CD14-positive monocyte (primary cell): ENCODE results near the gene KIF21A. TPM values are rescaled to one million over a fixed set of nuclear protein-coding genes. Genes with fewer than 3 reads are reported as not detected.

Experiments
- DNase-seq, 3 donors: peaks; one replicate each; pipeline ENCODE4 v3.0.0-alpha.2; 2011 to 2022
- H2AFZ ChIP-seq: 2 replicates; pipeline ENCODE4 v1.6.0; 2012; ENCODE audit warnings: mild to moderate bottlenecking, low read depth, low read length, inconsistent platforms; ENCODE audit not compliant: insufficient read depth, poor library complexity, severe bottlenecking
- H3K27ac ChIP-seq, 2 donors: 1 replicate in 1 of 2; 2 replicates in 1 of 2; pipeline ENCODE4 v1.5.1; 2012 to 2013; ENCODE audit warnings: low read length in 2 of 2, control low read depth in 1 of 2, inconsistent platforms in 1 of 2, low read depth in 1 of 2, mild to moderate bottlenecking in 1 of 2
- H3K27me3 ChIP-seq, 2 donors: one replicate each; pipeline versions ENCODE4 v1.6.0 to v1.6.1; 2011 to 2013; ENCODE audit warnings: low read length in 2 of 2; ENCODE audit not compliant: control insufficient read depth in 2 of 2, insufficient read depth in 2 of 2
- H3K36me3 ChIP-seq, 2 donors: replicated peaks in 1 of 2; 1 replicate in 1 of 2; 2 replicates in 1 of 2; pipeline versions ENCODE4 v1.5.1 to v1.6.1; 2012 to 2013; ENCODE audit warnings: low read length in 2 of 2, control low read depth in 1 of 2, inconsistent platforms in 1 of 2, mild to moderate bottlenecking in 1 of 2; ENCODE audit not compliant: insufficient read depth in 2 of 2, control insufficient read depth in 1 of 2
- H3K4me1 ChIP-seq, 2 donors: 1 replicate in 1 of 2; 2 replicates in 1 of 2; pipeline versions ENCODE4 v1.5.1 to v1.6.1; 2012 to 2013; ENCODE audit warnings: low read length in 2 of 2, control low read depth in 1 of 2, inconsistent platforms in 1 of 2, mild to moderate bottlenecking in 1 of 2, moderate library complexity in 1 of 2; ENCODE audit not compliant: insufficient read depth in 2 of 2, control insufficient read depth in 1 of 2
- H3K4me2 ChIP-seq: replicated peaks from 2 replicates; pipeline ENCODE3; 2012; ENCODE audit warnings: low read length, moderate library complexity, mild to moderate bottlenecking; ENCODE audit not compliant: poor library complexity, severe bottlenecking; ENCODE audit errors: extremely low read depth
- H3K4me3 ChIP-seq, 3 experiments: fragments of 200-600 bp in 1 of 3; sonication (generic) in 1 of 3; replicated peaks in 1 of 3; 1 replicate in 2 of 3; 2 replicates in 1 of 3; pipeline ENCODE4 v1.5.1; 2011 to 2013; ENCODE audit warnings: low read length in 3 of 3, mild to moderate bottlenecking in 3 of 3, control low read depth in 2 of 3, low read depth in 2 of 3, inconsistent platforms in 1 of 3, moderate library complexity in 1 of 3
- H3K79me2 ChIP-seq: 2 replicates; pipeline ENCODE4 v1.6.0; 2012; ENCODE audit warnings: mild to moderate bottlenecking, control low read depth, inconsistent platforms, low read length, moderate library complexity; ENCODE audit not compliant: insufficient read depth
- H3K9ac ChIP-seq: 2 replicates; pipeline ENCODE4 v1.6.0; 2017; ENCODE audit warnings: low read length, mild to moderate bottlenecking; ENCODE audit not compliant: insufficient read depth, poor library complexity, severe bottlenecking
- H3K9me3 ChIP-seq, 2 donors: replicated peaks in 1 of 2; 1 replicate in 1 of 2; 2 replicates in 1 of 2; pipeline versions ENCODE4 v1.5.1 to v1.6.1; 2012 to 2013; ENCODE audit warnings: low read length in 2 of 2, control low read depth in 1 of 2; ENCODE audit not compliant: control insufficient read depth in 1 of 2, insufficient read depth in 1 of 2
- H4K20me1 ChIP-seq: 2 replicates; pipeline ENCODE4 v1.6.0; 2012; ENCODE audit warnings: mild to moderate bottlenecking, low read length, control low read depth, moderate library complexity; ENCODE audit not compliant: insufficient read depth
- H3K27ac Mint-ChIP-seq, 7 donors: one replicate each; pipeline ENCODE4 v1.8.0; 2020; ENCODE audit warnings: mild to moderate bottlenecking in 7 of 7, mixed read lengths in 7 of 7, moderate library complexity in 6 of 7, inconsistent platforms in 2 of 7
- H3K27me3 Mint-ChIP-seq, 3 donors: one replicate each; pipeline ENCODE4 v1.8.0; 2021 to 2022; ENCODE audit warnings: low read depth in 3 of 3, mild to moderate bottlenecking in 3 of 3, mixed read lengths in 3 of 3, moderate library complexity in 3 of 3, inconsistent platforms in 1 of 3
- H3K36me3 Mint-ChIP-seq, 2 donors: one replicate each; pipeline ENCODE4 v1.8.0; 2020; ENCODE audit warnings: mixed read lengths in 2 of 2, inconsistent platforms in 1 of 2, mild to moderate bottlenecking in 1 of 2
- H3K4me1 Mint-ChIP-seq: one replicate; pipeline ENCODE4 v1.8.0; 2020; ENCODE audit warnings: mild to moderate bottlenecking, mixed read lengths
- H3K4me3 Mint-ChIP-seq, 2 donors: one replicate each; pipeline ENCODE4 v1.8.0; 2020; ENCODE audit warnings: mild to moderate bottlenecking in 2 of 2, mixed read lengths in 2 of 2, moderate library complexity in 1 of 2
- H3K9me3 Mint-ChIP-seq, 7 donors: one replicate each; pipeline ENCODE4 v1.8.0; 2020 to 2022; ENCODE audit warnings: mixed read lengths in 7 of 7, mild to moderate bottlenecking in 6 of 7, moderate library complexity in 6 of 7, inconsistent platforms in 2 of 7
- WGBS: methylation state at CpG from one replicate; pipeline ENCODE4 v1.1.5; 2013; ENCODE audit warnings: missing lambda C conversion rate; ENCODE audit not compliant: insufficient coverage; 5-methylcytosine and 5-hydroxymethylcytosine counted together
- intact Hi-C, 2 donors: fragments of 100-400 bp; cut with micrococcal nuclease; formaldehyde crosslinking; loops; one replicate each; pipeline versions ENCODE4 v1.15.0 to v1.15.1; 2023
- polyA plus RNA-seq, 3 donors: library from polyadenylated mRNA; depleted of rRNA in 1 of 3; unstranded in 2 of 3; stranded (reverse) in 1 of 3; fragments of 300-500 nt in 2 of 3; fragments of >200 nt in 1 of 3; fragmentation: Illumina TruSeq in 2 of 3; gene quantifications; 1 replicate in 2 of 3; 2 replicates in 1 of 3; pipeline ENCODE4 v1.2.3, GENCODE V29; 2012 to 2021
- TF ChIP-seq, protein P1 (sequence below): fragments of 200-600 bp; IDR thresholded peaks from one replicate; pipeline ENCODE4 v1.8.0; 2022; ENCODE audit warnings: antibody characterized with exemption, mild to moderate bottlenecking

Gene KIF21A
- polyA plus RNA-seq, 3 donors: 0.03 to 0.05 TPM; not detected in 1

DNA sequence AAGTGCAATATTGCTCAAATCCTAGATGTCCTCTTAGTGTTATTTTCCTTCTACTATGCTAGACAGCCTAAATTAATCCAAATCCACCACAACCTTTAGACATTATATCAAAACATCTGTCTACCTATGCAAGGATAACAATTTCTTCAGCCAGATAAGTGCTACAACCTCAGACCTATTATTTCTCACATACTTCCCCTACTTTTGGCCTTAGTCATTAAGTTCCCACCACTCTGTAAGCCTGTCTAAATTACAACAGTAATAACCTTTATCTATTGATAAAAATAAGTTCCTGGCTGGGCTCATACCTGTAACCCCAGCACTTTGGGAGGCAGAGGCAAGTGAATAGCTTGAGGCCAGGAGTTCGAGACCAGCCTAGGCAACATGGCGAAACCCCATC, 74.0 kb downstream of the KIF21A start:
- peaks cover 1% of the 10 kb centered on the region for H3K4me1 Mint-ChIP-seq
- H3K4me3 Mint-ChIP-seq: no peak overlapping the region
- no peaks in the 10 kb centered on the region for H3K36me3 ChIP-seq
- no peaks in the 10 kb centered on the region for H3K36me3 Mint-ChIP-seq
- H3K9me3 ChIP-seq: no peaks in the 10 kb centered on the region
- no peak overlapping the region for H3K4me2 ChIP-seq
- intact Hi-C loops: no loop called here
- H3K4me3 ChIP-seq: no peak overlapping the region
- no peaks in the 10 kb centered on the region for H3K27me3 Mint-ChIP-seq
- no peaks in the 10 kb centered on the region for H3K79me2 ChIP-seq
- no peaks in the 10 kb centered on the region for H3K4me1 ChIP-seq
- H3K27ac Mint-ChIP-seq: no peak overlapping the region
- TF ChIP-seq, protein P1, sequence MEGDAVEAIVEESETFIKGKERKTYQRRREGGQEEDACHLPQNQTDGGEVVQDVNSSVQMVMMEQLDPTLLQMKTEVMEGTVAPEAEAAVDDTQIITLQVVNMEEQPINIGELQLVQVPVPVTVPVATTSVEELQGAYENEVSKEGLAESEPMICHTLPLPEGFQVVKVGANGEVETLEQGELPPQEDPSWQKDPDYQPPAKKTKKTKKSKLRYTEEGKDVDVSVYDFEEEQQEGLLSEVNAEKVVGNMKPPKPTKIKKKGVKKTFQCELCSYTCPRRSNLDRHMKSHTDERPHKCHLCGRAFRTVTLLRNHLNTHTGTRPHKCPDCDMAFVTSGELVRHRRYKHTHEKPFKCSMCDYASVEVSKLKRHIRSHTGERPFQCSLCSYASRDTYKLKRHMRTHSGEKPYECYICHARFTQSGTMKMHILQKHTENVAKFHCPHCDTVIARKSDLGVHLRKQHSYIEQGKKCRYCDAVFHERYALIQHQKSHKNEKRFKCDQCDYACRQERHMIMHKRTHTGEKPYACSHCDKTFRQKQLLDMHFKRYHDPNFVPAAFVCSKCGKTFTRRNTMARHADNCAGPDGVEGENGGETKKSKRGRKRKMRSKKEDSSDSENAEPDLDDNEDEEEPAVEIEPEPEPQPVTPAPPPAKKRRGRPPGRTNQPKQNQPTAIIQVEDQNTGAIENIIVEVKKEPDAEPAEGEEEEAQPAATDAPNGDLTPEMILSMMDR: no peak
- H3K27ac ChIP-seq: no peak overlapping the region
- no peaks in the 10 kb centered on the region for H4K20me1 ChIP-seq
- H3K27me3 ChIP-seq: no peaks in the 10 kb centered on the region
- H3K9ac ChIP-seq: no peak overlapping the region
- peaks cover 0 to 3% (median 2%) of the 10 kb centered on the region in 7 donors for H3K9me3 Mint-ChIP-seq
- no CpG with 5 or more reads among the region's 2 CpGs for WGBS
- no peak for DNase-seq
- H2AFZ ChIP-seq: no peak overlapping the region

DNA sequence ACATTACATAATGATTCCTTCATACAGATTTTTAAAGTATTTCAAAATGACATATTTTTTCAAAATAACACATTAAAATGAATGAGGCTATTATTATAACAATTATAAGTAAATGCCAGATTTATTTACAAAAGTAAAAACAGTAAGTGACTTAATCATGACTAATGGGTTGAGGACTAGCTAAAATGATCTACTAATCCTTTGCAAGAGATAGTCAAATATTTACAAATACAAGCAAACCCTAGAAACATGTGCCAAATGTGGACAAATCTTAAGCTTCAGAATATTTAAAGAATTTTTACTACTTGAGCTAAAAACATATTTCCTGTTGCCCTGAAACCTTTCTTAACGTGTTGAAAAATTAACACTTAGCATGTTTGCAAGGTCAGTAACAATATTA, 74.8 kb downstream of the KIF21A start:
- Mint-ChIP-seq H3K4me3 (no peak overlapping the region), H3K36me3 (no peaks in the 10 kb centered on the region), H3K27ac (no peak overlapping the region), H3K4me1 (peaks cover under 1% of the 10 kb centered on the region), H3K9me3 (peaks cover 0 to 3% (median 2%) of the 10 kb centered on the region in 7 donors), H3K27me3 (no peaks in the 10 kb centered on the region)
- TF ChIP-seq, protein P1: no peak
- no peak overlapping the region for H3K9ac ChIP-seq
- H3K4me1 ChIP-seq: no peaks in the 10 kb centered on the region
- H3K36me3 ChIP-seq: no peaks in the 10 kb centered on the region
- intact Hi-C loops: no loop called here
- H3K9me3 ChIP-seq: no peaks in the 10 kb centered on the region
- no peaks in the 10 kb centered on the region for H3K79me2 ChIP-seq
- WGBS: no CpG with 5 or more reads among the region's 1 CpG
- no peaks in the 10 kb centered on the region for H4K20me1 ChIP-seq
- no peak overlapping the region for H3K4me2 ChIP-seq
- DNase-seq: no peak
- H3K4me3 ChIP-seq: no peak overlapping the region
- no peaks in the 10 kb centered on the region for H3K27me3 ChIP-seq
- H2AFZ ChIP-seq: no peak overlapping the region
- no peak overlapping the region for H3K27ac ChIP-seq
